ENCODE results near the gene AMZ1.
"Not testable (repeated sequence)": the region's sequence is repeated elsewhere in the genome, so short reads cannot be mapped to it uniquely, and the experiment has no call there.

The AMZ1 gene

DNA sequence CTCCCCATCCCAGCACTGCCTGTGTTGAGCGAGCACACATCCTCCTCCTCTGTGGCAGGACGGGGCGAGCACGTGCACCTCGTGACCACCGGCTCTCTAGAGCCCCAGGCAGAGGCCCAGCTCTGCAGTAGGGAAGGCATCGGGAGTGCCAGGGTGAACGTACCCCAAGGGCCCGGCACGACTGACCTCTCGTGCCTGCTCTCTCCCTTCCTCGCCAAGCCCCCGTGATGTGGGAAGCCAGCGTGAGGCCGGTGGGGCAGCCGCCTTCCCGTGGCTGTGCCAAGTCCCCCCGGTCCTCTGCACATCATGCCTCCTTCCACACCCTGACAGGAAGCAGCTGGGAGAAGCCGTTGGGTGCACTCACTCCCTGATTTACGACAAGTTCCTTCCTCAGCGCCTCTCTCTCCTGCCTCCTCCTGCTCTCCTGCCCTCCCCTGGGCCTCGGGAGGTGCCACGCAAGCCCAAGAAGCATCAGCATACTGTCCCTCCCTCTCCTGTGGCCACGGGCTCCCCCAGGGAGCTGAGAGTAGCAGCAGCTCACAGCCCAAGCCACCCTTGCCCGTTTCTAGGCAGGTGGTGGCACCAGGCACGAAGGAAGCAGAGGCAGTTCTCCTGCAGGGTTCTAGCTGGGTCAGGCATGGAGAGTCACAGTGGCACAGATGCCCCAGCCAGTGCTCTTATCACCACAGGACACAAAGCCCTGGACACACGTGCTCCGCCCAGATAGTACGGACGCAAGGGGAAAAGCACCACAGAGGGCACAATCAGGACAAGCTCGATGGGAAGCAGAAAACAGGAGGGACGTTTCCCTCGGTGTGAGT, 47.0 kb downstream of the AMZ1 start:
- Histone ChIP-seq H3K4me3 (ENCODE audit: low read depth in 1 of 2, low read length in 2 of 2) (no peak overlapping the region), H3K4me1 (ENCODE audit: control insufficient read depth in 1 of 2, insufficient read depth in 2 of 2, low read length in 2 of 2) (peaks cover 4 to 34% of the 10 kb centered on the region in 2 donors), H3K9me3 (ENCODE audit: control insufficient read depth in 1 of 2, low read length in 2 of 2) (no peaks in the 10 kb centered on the region), H3K27me3 (ENCODE audit: low read depth, low read length) (no peaks in the 10 kb centered on the region), H3K36me3 (ENCODE audit: control insufficient read depth in 1 of 2, insufficient read depth in 2 of 2, low read length in 2 of 2) (peaks cover 7 to 8% of the 10 kb centered on the region in 2 donors), H3K27ac (ENCODE audit: low read length) (no peak overlapping the region)

DNA sequence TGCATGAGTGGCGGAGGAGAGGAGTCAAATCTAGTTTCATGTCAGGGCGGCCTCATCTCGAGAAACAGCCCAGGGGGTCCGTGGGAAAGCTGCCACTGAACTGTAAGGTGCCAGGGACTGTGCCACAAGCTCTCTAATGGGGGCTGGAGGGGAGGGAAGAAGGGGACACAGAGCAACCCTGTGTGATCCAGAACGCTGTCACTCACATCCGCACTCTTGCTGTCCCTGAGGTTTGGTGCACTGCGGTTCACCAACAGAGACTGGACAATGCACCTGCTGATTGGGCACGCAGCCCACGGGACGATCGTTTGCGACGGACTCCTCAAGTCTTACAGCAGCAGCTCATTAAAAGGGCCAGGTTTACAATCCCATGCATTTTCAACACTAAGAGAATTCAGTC, 47.7 kb downstream of the AMZ1 start:
- H3K27ac ChIP-seq (ENCODE audit: low read length) = no peak overlapping the region
- peaks cover 0 to 31% of the 10 kb centered on the region in 2 donors for H3K4me1 ChIP-seq (ENCODE audit: control insufficient read depth in 1 of 2, insufficient read depth in 2 of 2, low read length in 2 of 2)
- H3K27me3 ChIP-seq (ENCODE audit: low read depth, low read length) = no peaks in the 10 kb centered on the region
- H3K4me3 ChIP-seq (ENCODE audit: low read depth in 1 of 2, low read length in 2 of 2) = no peak overlapping the region
- H3K9me3 ChIP-seq (ENCODE audit: control insufficient read depth in 1 of 2, low read length in 2 of 2) = no peaks in the 10 kb centered on the region
- H3K36me3 ChIP-seq (ENCODE audit: control insufficient read depth in 1 of 2, insufficient read depth in 2 of 2, low read length in 2 of 2) = peaks cover 7% of the 10 kb centered on the region in 2 donors

GRCh38 chr7:2736411-2736914, 48.5 kb downstream of the AMZ1 start:
- H3K9me3 ChIP-seq (ENCODE audit: control insufficient read depth in 1 of 2, low read length in 2 of 2) = no peaks in the 10 kb centered on the region
- H3K4me1 ChIP-seq (ENCODE audit: control insufficient read depth in 1 of 2, insufficient read depth in 2 of 2, low read length in 2 of 2) = peaks cover 0 to 31% of the 10 kb centered on the region in 2 donors
- H3K4me3 ChIP-seq (ENCODE audit: low read depth in 1 of 2, low read length in 2 of 2) = no peak overlapping the region
- H3K36me3 ChIP-seq (ENCODE audit: control insufficient read depth in 1 of 2, insufficient read depth in 2 of 2, low read length in 2 of 2) = peaks cover 0 to under 1% of the 10 kb centered on the region in 2 donors
- no peaks in the 10 kb centered on the region for H3K27me3 ChIP-seq (ENCODE audit: low read depth, low read length)
- no peak overlapping the region for H3K27ac ChIP-seq (ENCODE audit: low read length)

DNA sequence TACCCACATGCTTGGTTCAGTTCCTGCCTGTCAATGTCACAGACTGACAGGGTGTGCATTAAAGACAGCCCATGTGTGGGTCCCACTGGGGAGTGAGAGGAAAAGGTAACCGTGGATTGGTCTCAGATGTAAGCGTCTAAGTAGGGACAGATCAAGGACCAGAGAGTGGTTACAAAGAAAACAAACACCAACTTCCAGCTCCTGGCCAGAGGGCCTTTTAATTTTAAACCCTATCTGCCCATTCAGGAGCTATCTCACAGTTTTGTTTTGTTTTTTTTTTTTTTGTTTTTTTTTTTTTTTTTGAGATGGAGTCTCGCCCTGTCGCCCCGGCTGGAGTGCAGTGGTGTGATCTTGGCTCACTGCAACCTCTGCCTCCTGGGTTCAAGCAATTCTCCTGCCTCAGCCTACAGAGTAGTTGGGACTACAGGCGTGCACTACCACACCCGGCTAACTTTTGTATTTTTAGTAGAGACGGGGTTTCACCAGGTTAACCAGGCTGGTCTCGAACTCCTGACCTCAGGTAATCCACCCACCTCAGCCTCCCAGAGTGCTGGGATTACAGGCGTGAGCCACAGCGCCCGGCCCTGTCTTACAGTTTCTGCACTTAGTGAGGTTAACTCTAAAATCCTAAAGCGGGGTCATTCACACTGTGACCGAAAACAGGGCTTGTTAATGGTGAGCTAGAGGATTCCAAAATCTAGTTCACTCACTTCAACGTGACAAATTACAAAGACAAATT, 49.2 kb downstream of the AMZ1 start:
- not testable (repeated sequence) for H3K4me3 ChIP-seq (ENCODE audit: low read depth in 1 of 2, low read length in 2 of 2); H3K27ac ChIP-seq (ENCODE audit: low read length); H3K27me3 ChIP-seq (ENCODE audit: low read depth, low read length); H3K36me3 ChIP-seq (ENCODE audit: control insufficient read depth in 1 of 2, insufficient read depth in 2 of 2, low read length in 2 of 2); H3K9me3 ChIP-seq (ENCODE audit: control insufficient read depth in 1 of 2, low read length in 2 of 2)
- H3K4me1 ChIP-seq (ENCODE audit: control insufficient read depth in 1 of 2, insufficient read depth in 2 of 2, low read length in 2 of 2) = peaks cover 0 to 31% of the 10 kb centered on the region in 2 donors

DNA sequence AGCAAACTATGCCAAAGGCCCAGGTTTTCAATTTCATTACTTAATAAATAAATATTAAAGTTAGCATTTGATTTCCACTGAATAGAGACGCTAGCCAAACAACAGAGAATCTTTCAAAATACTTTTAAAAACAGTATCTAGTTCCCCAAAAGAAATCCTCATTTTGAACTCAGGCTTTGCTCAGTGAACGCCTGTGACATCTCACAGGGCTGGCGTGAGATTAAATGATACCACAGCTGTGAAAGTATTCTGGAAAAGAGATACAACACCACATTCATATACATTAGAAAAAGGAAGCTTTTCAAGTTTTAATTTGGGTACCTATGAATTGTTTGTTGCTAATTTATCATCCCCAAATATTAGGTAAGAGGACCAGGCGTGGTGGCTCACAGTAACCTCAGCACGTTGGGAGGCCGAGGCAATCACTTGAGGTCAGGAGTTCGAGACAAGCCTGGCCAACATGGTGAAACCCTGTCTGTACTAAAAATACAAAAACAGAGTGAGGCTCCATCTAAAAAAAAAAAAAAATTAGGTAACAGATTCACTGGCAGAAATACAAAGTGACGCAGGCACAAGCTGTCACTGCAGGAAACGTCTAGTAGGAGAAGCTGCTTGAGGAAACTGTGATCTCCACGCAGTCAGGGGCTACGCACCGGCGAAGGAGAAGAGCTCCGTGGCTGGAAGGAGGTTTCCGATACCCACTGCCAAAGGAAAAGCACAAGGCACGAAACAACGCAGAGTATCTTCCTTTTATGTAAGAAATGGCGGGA, 50.0 kb downstream of the AMZ1 start:
- Histone ChIP-seq H3K4me3 (ENCODE audit: low read depth in 1 of 2, low read length in 2 of 2) (no peak overlapping the region), H3K27me3 (ENCODE audit: low read depth, low read length) (no peaks in the 10 kb centered on the region), H3K4me1 (ENCODE audit: control insufficient read depth in 1 of 2, insufficient read depth in 2 of 2, low read length in 2 of 2) (peaks cover 0 to 31% of the 10 kb centered on the region in 2 donors), H3K36me3 (ENCODE audit: control insufficient read depth in 1 of 2, insufficient read depth in 2 of 2, low read length in 2 of 2) (no peaks in the 10 kb centered on the region), H3K27ac (ENCODE audit: low read length) (peak overlapping the region; percentile 41), H3K9me3 (ENCODE audit: control insufficient read depth in 1 of 2, low read length in 2 of 2) (no peaks in the 10 kb centered on the region)

GRCh38 chr7:2738766-2739549, 51.0 kb downstream of the AMZ1 start:
- Histone ChIP-seq H3K27me3 (ENCODE audit: low read depth, low read length) (no peaks in the 10 kb centered on the region), H3K4me1 (ENCODE audit: control insufficient read depth in 1 of 2, insufficient read depth in 2 of 2, low read length in 2 of 2) (peaks cover 0 to 31% of the 10 kb centered on the region in 2 donors), H3K36me3 (ENCODE audit: control insufficient read depth in 1 of 2, insufficient read depth in 2 of 2, low read length in 2 of 2) (no peaks in the 10 kb centered on the region), H3K4me3 (ENCODE audit: low read depth in 1 of 2, low read length in 2 of 2) (no peak overlapping the region), H3K27ac (ENCODE audit: low read length) (peak overlapping the region; percentile 41), H3K9me3 (ENCODE audit: control insufficient read depth in 1 of 2, low read length in 2 of 2) (no peaks in the 10 kb centered on the region)

GRCh38 chr7:2743523-2744185, 55.7 kb downstream of the AMZ1 start:
- H3K36me3 ChIP-seq (ENCODE audit: control insufficient read depth in 1 of 2, insufficient read depth in 2 of 2, low read length in 2 of 2); H3K4me3 ChIP-seq (ENCODE audit: low read depth in 1 of 2, low read length in 2 of 2); H3K27ac ChIP-seq (ENCODE audit: low read length); H3K4me1 ChIP-seq (ENCODE audit: control insufficient read depth in 1 of 2, insufficient read depth in 2 of 2, low read length in 2 of 2); H3K9me3 ChIP-seq (ENCODE audit: control insufficient read depth in 1 of 2, low read length in 2 of 2); H3K27me3 ChIP-seq (ENCODE audit: low read depth, low read length): not testable (repeated sequence)

DNA sequence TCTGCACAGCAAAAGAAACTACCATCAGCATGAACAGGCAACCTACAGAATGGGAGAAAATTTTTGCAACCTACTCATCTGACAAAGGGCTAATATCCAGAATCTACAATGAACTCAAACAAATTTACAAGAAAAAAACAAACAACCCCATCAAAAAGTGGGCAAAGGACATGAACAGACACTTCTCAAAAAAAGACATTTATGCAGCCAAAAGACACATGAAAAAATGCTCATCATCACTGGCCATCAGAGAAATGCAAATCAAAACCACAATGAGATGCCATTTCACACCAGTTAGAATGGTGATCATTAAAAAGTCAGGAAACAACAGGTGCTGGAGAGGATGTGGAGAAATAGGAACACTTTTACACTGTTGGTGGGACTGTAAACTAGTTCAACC, 60.7 kb downstream of the AMZ1 start:
- H3K4me1 ChIP-seq (ENCODE audit: control insufficient read depth in 1 of 2, insufficient read depth in 2 of 2, low read length in 2 of 2); H3K27ac ChIP-seq (ENCODE audit: low read length); H3K4me3 ChIP-seq (ENCODE audit: low read depth in 1 of 2, low read length in 2 of 2); H3K9me3 ChIP-seq (ENCODE audit: control insufficient read depth in 1 of 2, low read length in 2 of 2); H3K27me3 ChIP-seq (ENCODE audit: low read depth, low read length); H3K36me3 ChIP-seq (ENCODE audit: control insufficient read depth in 1 of 2, insufficient read depth in 2 of 2, low read length in 2 of 2): not testable (repeated sequence)

- H3K4me1 ChIP-seq (ENCODE audit: control insufficient read depth in 1 of 2, insufficient read depth in 2 of 2, low read length in 2 of 2) = peaks cover 0 to 5% of the 10 kb centered on the region in 2 donors
- no peak overlapping the region for H3K4me3 ChIP-seq (ENCODE audit: low read depth in 1 of 2, low read length in 2 of 2)
- H3K9me3 ChIP-seq (ENCODE audit: control insufficient read depth in 1 of 2, low read length in 2 of 2) = no peaks in the 10 kb centered on the region
- no peaks in the 10 kb centered on the region for H3K36me3 ChIP-seq (ENCODE audit: control insufficient read depth in 1 of 2, insufficient read depth in 2 of 2, low read length in 2 of 2)
- H3K27me3 ChIP-seq (ENCODE audit: low read depth, low read length) = no peaks in the 10 kb centered on the region
- H3K27ac ChIP-seq (ENCODE audit: low read length) = no peak overlapping the region
Measured at GRCh38 chr7:2750004-2750407, 62.0 kb downstream of the AMZ1 start.

- no peak overlapping the region for H3K4me3 ChIP-seq (ENCODE audit: low read depth in 1 of 2, low read length in 2 of 2)
- no peaks in the 10 kb centered on the region for H3K27me3 ChIP-seq (ENCODE audit: low read depth, low read length)
- H3K27ac ChIP-seq (ENCODE audit: low read length) = no peak overlapping the region
- H3K36me3 ChIP-seq (ENCODE audit: control insufficient read depth in 1 of 2, insufficient read depth in 2 of 2, low read length in 2 of 2) = no peaks in the 10 kb centered on the region
- no peaks in the 10 kb centered on the region for H3K9me3 ChIP-seq (ENCODE audit: control insufficient read depth in 1 of 2, low read length in 2 of 2)
- H3K4me1 ChIP-seq (ENCODE audit: control insufficient read depth in 1 of 2, insufficient read depth in 2 of 2, low read length in 2 of 2) = peaks cover 0 to 5% of the 10 kb centered on the region in 2 donors
Measured at GRCh38 chr7:2751086-2751485, 63.1 kb downstream of the AMZ1 start.

All from muscle layer of duodenum (tissue), 2 donors.